DMS153 treated with DMSO at 0.1 percent for 48 hours (cell line): ENCODE measurements around the gene TRIM72.
"Not testable (repeated sequence)": the region's sequence is repeated elsewhere in the genome, so short reads cannot be mapped to it uniquely, and the experiment has no call there.

Experiments used
- DNase-seq: peaks from one replicate; lab custom pipeline; 2025; ENCODE audit not compliant: unreplicated experiment; lab: John Stamatoyannopoulos, UW

TRIM72 gene

GRCh38 chr16:31190061-31190460 is 23.9 kb upstream of the TRIM72 start:
- DNase-seq, result no peak

GRCh38 chr16:31190818-31191444 is 23.0 kb upstream of the TRIM72 start:
- no peak for DNase-seq

GRCh38 chr16:31191697-31192428 is 22.1 kb upstream of the TRIM72 start:
- no peak for DNase-seq

- DNase-seq, result no peak
Observed at GRCh38 chr16:31192856-31193642, 20.9 kb upstream of the TRIM72 start.

GRCh38 chr16:31193874-31194273 is 20.0 kb upstream of the TRIM72 start:
- no peak for DNase-seq

GRCh38 chr16:31194898-31195297 is 19.0 kb upstream of the TRIM72 start:
- DNase-seq, result no peak

- not testable (repeated sequence) for DNase-seq
Observed at GRCh38 chr16:31195861-31196260, 18.1 kb upstream of the TRIM72 start.

- no peak for DNase-seq
Observed at GRCh38 chr16:31196324-31197088, 17.4 kb upstream of the TRIM72 start.

- DNase-seq, result no peak
Observed at GRCh38 chr16:31198207-31198882, 15.6 kb upstream of the TRIM72 start.

GRCh38 chr16:31199430-31200041 is 14.4 kb upstream of the TRIM72 start:
- DNase-seq, result no peak

GRCh38 chr16:31200111-31200510 is 13.8 kb upstream of the TRIM72 start:
- DNase-seq, result not testable (repeated sequence)

- no peak for DNase-seq
Observed at GRCh38 chr16:31200821-31201568, 12.9 kb upstream of the TRIM72 start.

- DNase-seq, result no peak
Observed at GRCh38 chr16:31201582-31202413, 12.1 kb upstream of the TRIM72 start.

- DNase-seq, result no peak
Observed at GRCh38 chr16:31202414-31203375, 11.2 kb upstream of the TRIM72 start, which contains the start of gene PYCARD. TSS of gene PYCARD (minus strand) at chr16:31202760. CDS start at chr16:31202690, 70 bp downstream.

GRCh38 chr16:31204871-31205666 is 8.8 kb upstream of the TRIM72 start:
- DNase-seq, result no peak

- no peak for DNase-seq
Observed at GRCh38 chr16:31206776-31207175, 7.1 kb upstream of the TRIM72 start.

GRCh38 chr16:31213342-31213741 is 577 bp upstream of the TRIM72 start:
- no peak for DNase-seq
